Left lung (tissue), 10 donors: Measurements from ENCODE around the gene TMEM161B. TPM values are rescaled to one million over a fixed set of nuclear protein-coding genes. Genes with fewer than 3 reads are reported as not detected.

Experiments
- ATAC-seq: fragments of 200-7000 bp; cut with Tn5 transposase; one replicate; pipeline ENCODE4 v1.9.1; 2020; ENCODE audit warnings: moderate library complexity
- DNase-seq, 4 donors: peaks; one replicate each; pipeline ENCODE4 v3.0.0-alpha.2; 2013 to 2020
- H3K27ac ChIP-seq, 2 donors: fragments of 200-600 bp; sonication (generic) in 1 of 2; one replicate each; pipeline versions ENCODE4 v1.5.0 to v1.8.0; 2020 to 2021
- H3K27me3 ChIP-seq, 2 donors: fragments of 200-600 bp; sonication (generic) in 1 of 2; one replicate each; pipeline versions ENCODE4 v1.5.0 to v1.8.0; 2020 to 2021
- H3K36me3 ChIP-seq, 2 donors: fragments of 200-600 bp; sonication (generic) in 1 of 2; one replicate each; pipeline versions ENCODE4 v1.5.0 to v1.8.0; 2020 to 2021
- H3K4me1 ChIP-seq, 2 donors: fragments of 200-600 bp; one replicate each; pipeline ENCODE4 v1.8.0; 2021
- H3K4me3 ChIP-seq, 2 donors: fragments of 200-600 bp; sonication (generic) in 1 of 2; one replicate each; pipeline versions ENCODE4 v1.5.0 to v1.8.0; 2020 to 2021; ENCODE audit warnings: mild to moderate bottlenecking in 1 of 2
- H3K9me3 ChIP-seq, 2 donors: fragments of 200-600 bp; sonication (generic) in 1 of 2; one replicate each; pipeline versions ENCODE4 v1.5.0 to v1.8.0; 2020 to 2021
- intact Hi-C, 2 donors: fragments of 100-400 bp; cut with DNase I; formaldehyde crosslinking; loops; one replicate each; pipeline versions ENCODE4 v1.11.2 to v1.14.2; 2022
- polyA plus RNA-seq, 6 donors: library from polyadenylated mRNA; unstranded; fragments of 120-200 nt; gene quantifications; one replicate each; pipeline ENCODE4 v1.2.1, GENCODE V29; 2013; ENCODE audit not compliant: insufficient read length in 6 of 6
- total RNA-seq, 2 donors: library from RNA; stranded (reverse); fragmentation: NEBNext Ultra II Directional; extraction: Animal tissue kit (Norgen Biotek cat#: 25700); gene quantifications; one replicate each; pipeline ENCODE4 v1.2.1, GENCODE V29; 2021
- TF ChIP-seq, protein P1 (sequence below), 2 donors: fragments of 200-600 bp; sonication (generic) in 1 of 2; IDR thresholded peaks; one replicate each; pipeline versions ENCODE4 v1.5.0 to v1.8.0; 2021; ENCODE audit warnings: antibody characterized with exemption in 2 of 2
- donor health status: DM: no; HTN: yes; CAD: no.
- donor health status: DM: no; HTN: no; CAD: no.

TMEM161B gene
- total and polyA plus RNA-seq, 8 donors, result 13.6 to 37.1 (median 27.4) TPM

DNA sequence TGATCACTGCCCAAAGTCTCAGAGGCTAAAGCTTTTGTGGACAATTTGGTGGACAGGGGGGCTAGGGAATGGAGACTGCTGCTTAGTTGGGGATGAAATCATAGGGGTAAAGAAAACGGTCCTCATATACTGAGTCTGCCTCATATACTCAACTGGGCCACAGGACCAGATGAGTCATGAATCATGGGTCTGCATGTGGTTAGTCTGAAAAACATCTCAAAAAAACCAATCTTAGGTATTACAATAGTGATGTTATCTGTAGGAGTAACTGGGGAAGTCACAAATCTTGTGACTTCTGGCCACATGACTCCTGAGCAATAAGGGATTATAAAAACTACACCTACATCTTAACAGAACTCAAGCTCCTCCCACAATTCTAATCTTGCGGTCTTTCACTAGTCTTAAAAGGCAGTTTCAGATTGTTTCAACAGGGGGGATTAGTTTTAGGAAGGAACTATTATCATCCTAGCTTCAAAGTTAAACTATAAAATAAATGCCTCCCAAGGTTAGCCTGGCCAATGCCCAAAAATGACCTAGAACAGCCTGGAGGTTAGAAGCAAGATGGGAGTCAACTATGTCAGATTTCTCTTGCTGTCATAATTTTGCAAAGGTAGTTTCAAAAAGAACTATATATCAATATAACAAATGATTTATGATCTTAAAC lies 17.5 kb downstream of the TMEM161B start:
- Histone ChIP-seq H3K4me1 (no peaks in the 10 kb centered on the region), H3K9me3 (no peaks in the 10 kb centered on the region), H3K36me3 (no peaks in the 10 kb centered on the region), H3K4me3 (no peak overlapping the region), H3K27me3 (no peaks in the 10 kb centered on the region), H3K27ac (no peak overlapping the region)
- TF ChIP-seq, protein P1, sequence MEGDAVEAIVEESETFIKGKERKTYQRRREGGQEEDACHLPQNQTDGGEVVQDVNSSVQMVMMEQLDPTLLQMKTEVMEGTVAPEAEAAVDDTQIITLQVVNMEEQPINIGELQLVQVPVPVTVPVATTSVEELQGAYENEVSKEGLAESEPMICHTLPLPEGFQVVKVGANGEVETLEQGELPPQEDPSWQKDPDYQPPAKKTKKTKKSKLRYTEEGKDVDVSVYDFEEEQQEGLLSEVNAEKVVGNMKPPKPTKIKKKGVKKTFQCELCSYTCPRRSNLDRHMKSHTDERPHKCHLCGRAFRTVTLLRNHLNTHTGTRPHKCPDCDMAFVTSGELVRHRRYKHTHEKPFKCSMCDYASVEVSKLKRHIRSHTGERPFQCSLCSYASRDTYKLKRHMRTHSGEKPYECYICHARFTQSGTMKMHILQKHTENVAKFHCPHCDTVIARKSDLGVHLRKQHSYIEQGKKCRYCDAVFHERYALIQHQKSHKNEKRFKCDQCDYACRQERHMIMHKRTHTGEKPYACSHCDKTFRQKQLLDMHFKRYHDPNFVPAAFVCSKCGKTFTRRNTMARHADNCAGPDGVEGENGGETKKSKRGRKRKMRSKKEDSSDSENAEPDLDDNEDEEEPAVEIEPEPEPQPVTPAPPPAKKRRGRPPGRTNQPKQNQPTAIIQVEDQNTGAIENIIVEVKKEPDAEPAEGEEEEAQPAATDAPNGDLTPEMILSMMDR (IDR thresholded peaks at IDR 0.05), result no peak
- ATAC-seq, result no peak
- intact Hi-C loops, result no loop called here
- no peak for DNase-seq

DNA sequence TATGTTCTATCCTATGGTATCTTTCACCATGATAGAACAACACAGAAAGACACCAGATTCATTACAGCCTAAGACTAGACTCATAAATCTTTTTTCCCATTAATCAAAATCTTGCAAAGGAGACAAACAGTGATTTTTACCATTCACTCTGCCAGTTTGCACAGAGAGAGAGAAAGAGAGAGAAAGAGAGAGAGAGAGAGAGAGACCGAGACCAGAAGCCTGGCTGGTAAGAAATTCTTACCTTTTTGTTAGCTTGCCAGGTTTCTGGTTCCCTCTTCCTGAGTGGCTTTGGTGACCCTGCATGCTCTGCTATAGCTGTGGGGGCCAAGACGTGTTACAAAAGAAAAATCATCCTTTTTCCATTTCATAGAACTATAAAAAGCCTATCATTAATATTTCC lies 18.6 kb downstream of the TMEM161B start:
- Histone ChIP-seq H3K27me3 (no peaks in the 10 kb centered on the region), H3K9me3 (no peaks in the 10 kb centered on the region), H3K4me1 (no peaks in the 10 kb centered on the region), H3K27ac (no peak overlapping the region), H3K36me3 (no peaks in the 10 kb centered on the region), H3K4me3 (no peak overlapping the region)
- TF ChIP-seq, protein P1 (IDR thresholded peaks at IDR 0.05), result no peak
- no peak for DNase-seq
- intact Hi-C loops, result no loop called here
- no peak for ATAC-seq

DNA sequence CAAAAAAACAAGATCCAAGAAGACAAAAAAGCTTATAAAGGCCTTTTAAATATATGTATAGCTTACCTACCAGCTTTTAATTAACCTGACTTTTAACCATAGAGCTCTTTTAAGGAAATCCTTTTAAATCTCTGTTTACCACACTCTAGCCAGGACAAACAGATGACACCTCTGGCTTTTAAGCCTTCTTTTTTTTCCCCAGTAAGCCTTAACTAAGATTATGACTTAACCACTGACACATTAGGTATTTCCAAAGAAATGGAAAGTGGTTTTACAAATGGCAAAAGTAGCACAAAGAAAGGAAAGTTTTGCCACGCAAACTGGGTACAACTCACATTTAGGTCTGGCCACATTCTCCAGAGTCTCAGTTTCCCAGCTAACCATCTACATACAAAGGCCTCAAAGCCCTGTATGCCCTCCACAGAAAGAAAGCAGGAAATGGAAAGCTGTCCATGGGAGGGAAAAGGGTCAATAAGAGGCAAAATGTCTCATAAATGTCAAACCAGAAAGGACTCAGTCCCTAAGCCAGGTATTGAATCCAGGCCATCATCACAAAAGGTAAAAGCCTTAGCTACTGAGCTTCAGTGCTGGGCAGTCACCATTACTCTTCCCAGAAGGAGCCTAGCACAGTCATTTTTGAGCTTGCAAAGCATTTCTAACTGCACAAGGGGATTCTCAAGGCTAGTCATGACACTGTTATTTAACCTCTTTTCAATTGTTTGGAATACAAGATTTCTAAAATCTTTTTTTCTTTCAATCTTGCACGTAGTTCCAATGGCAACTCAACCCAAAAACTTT lies 19.7 kb downstream of the TMEM161B start:
- no peak for DNase-seq
- no peaks in the 10 kb centered on the region for H3K9me3 ChIP-seq
- H3K4me1 ChIP-seq, result no peaks in the 10 kb centered on the region
- H3K27me3 ChIP-seq, result no peaks in the 10 kb centered on the region
- no peak overlapping the region for H3K4me3 ChIP-seq
- intact Hi-C loops, result no loop called here
- no peak for ATAC-seq
- TF ChIP-seq, protein P1 (IDR thresholded peaks at IDR 0.05), result no peak
- H3K36me3 ChIP-seq, result no peaks in the 10 kb centered on the region
- H3K27ac ChIP-seq, result no peak overlapping the region

DNA sequence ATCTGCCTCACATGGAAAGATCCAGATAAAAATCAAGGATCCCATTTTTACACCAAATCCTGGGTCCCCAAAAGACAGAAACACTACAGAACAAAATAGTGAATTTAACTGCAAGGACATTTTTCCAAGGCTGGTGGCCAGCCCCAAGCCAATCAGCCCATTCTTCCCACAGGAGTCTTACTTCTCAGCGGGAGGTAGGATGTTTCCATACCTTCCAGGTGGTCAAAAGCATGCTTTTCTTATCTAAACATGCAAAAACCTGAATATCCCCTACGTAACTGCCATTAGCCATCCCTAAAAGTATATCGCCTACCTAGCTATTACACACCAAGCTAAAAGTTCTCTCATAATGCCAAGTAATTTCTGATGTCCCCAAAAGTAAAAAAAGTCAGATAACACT lies 20.6 kb downstream of the TMEM161B start:
- H3K27me3 ChIP-seq, result no peaks in the 10 kb centered on the region
- ATAC-seq, result no peak
- no peak overlapping the region for H3K4me3 ChIP-seq

DNA sequence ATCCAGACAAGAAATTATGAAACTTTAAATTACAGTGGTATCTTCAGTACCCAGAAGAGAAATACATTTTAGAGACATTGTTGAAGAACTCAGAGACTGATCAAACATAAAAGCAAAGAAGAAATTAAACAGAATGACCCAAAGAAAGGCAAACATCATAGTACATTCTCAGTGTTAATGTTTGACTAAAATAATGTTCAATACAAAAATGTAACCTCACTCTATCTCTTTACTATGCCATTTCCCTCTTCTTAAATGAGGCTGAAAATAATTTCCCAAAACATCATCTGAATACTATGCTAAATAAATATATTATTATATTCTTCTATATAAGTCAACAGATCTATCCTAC lies 22.8 kb downstream of the TMEM161B start:
- DNase-seq (no peak), ATAC-seq (no peak)
- H3K36me3 ChIP-seq, result no peaks in the 10 kb centered on the region
- H3K4me1 ChIP-seq, result no peaks in the 10 kb centered on the region
- H3K9me3 ChIP-seq, result no peaks in the 10 kb centered on the region
- TF ChIP-seq, protein P1 (IDR thresholded peaks at IDR 0.05), result no peak
- no peak overlapping the region for H3K4me3 ChIP-seq
- H3K27me3 ChIP-seq, result no peaks in the 10 kb centered on the region
- intact Hi-C loops, result no loop called here
- no peak overlapping the region for H3K27ac ChIP-seq

More for the DNA sequence above, 20.6 kb downstream of the TMEM161B start:
- DNase-seq, result no peak
- intact Hi-C loops, result no loop called here
- TF ChIP-seq, protein P1 (IDR thresholded peaks at IDR 0.05), result no peak
- Histone ChIP-seq H3K27ac (no peak overlapping the region), H3K4me1 (no peaks in the 10 kb centered on the region), H3K9me3 (no peaks in the 10 kb centered on the region), H3K36me3 (no peaks in the 10 kb centered on the region)
